HPDE6-E6E7 (cell line): Measurements from ENCODE around the gene CORO7.

Experiments
- DNase-seq: peaks from one replicate; pipeline ENCODE4 v3.0.0; 2011; ENCODE audit warnings: missing footprints; ENCODE audit errors: extremely low spot score

Gene CORO7

DNA sequence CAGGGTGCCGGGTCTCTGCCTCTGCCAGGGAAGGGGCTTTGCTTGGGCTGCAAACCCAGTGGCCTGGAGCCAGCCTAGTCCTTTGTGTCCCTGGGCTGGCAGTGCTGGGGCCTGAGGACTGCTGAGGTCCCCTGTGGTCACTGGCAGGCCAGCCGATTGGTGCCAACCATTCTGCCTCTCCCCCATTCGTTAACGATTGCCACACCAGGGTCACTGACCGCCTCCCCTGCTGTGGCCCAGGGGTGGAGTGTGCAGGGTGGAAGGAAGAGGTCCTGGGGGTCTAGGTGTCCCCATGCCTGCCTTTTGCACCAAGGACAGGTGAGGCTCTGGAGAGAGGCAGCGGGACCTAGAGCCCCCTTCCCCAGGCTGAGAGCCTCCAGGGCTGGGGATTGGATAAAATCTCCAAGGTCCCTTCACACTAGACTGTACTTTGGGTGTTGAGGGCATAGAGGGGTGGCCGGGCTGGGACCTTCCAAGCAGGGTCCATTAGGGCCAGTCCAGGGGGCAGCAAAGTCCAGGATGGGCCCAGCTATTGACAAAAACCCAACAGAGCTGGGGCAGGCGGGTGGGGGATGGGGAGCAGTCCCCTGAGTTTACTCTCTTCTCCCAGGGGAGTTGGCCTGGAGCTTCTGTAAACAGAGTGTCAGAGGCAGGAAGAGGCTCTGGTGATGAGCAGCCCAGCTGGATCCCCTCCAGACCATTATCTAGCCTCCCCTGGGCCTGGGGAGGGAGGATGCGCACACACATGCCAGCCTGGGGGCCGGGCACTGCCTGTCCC lies 43.6 kb downstream of the CORO7 start:
- DNase-seq, result peak; percentile 28

DNA sequence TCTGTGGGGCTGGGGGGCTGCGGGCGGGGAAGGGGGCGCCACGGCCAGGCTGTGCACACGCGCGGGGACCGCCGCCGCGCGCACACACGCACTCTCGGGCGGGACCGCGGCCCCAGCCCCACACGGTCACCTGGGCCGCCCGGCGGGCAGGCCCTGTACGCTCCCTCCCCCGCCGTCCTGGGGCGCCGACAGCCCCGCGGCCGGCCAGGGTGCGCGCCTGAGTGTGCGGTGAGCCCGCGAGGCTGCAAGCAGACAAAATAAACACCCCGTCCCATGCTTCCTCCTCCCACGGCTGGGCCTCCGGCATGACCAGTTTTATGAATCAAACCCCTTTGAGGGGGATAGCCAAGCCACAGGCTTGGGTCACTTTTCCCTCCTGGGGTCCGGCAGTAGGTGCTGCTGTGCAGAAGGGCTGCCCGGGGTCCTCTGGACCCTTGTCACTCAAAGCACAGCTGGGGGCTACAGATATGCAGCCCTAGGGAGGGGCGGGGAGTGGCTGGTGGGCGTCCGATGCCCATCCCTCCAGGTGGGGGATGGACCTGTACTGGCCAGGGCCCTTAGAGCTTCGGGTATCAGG lies 44.3 kb downstream of the CORO7 start:
- no peak for DNase-seq

DNA sequence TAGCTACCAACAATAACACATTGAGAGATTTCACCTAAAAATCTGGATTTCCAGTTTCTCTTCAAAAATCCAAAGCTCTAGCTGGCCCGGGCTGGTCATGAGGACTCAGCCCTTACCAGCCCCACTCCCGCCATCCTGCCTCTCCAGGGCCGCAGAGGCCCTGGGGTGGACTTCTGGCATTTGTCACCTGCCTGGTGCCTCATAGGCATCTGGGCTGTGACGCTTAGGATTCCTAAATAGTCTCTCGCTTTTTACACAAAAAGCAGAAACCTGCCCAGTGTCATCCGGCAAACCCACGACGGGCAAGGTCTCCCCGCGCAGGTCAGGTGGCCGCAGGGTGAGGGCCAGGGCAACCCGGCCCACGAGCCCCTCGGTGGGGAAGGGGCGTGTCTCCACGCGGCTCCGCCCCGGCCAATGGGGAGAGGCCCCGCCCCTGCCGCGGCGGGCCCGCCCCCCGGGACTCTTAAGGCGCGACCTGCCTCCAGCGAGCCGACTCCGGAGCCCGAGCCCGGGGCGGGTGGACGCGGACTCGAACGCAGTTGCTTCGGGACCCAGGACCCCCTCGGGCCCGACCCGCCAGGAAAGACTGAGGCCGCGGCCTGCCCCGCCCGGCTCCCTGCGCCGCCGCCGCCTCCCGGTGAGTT lies 44.9 kb downstream of the CORO7 start, which contains the start of gene VASN:
TSS of gene VASN (plus strand) at position 492 of the 644 bp plus-strand sequence. CDS start 9,030 bp downstream, outside the sequence.
- DNase-seq, result peak; percentile 67

DNA sequence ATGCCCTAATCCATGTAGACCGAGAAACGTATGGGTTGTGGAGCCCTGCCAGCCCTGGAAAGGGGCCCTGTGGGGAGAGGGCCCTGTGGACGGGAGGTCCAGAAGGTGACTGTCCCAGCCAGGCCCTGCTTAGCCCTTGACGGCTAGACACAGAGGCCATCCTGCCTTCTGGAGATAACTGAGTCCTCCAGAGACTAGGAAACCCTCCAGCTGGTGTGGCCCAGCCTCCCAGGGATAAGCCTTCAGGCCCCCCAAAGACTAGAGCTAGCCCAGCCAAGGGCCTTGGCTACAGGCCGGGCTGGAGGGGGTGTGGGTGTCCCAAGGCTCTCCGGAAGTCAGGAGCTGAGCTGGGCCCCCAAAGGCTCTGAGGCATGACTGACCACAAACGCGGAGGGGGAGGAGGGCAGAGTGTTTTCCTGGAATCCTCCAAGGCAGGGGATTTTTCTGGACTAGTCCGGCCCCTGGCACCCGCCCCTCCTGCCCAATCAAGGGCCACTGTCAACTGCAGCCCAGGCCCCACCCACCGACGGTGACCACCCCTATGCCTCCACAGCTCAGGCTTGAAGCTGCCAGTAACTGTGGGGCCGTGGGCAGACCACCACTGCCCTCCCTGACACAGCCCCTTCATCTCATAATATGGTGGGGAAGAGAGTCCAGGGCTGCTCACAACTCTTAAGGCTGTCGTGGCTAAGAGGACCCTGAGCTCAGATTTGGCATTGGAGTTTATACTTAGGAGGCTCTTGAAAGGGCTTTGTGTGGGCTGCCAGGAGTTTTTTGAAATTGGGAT lies 45.6 kb downstream of the CORO7 start:
- no peak for DNase-seq

DNA sequence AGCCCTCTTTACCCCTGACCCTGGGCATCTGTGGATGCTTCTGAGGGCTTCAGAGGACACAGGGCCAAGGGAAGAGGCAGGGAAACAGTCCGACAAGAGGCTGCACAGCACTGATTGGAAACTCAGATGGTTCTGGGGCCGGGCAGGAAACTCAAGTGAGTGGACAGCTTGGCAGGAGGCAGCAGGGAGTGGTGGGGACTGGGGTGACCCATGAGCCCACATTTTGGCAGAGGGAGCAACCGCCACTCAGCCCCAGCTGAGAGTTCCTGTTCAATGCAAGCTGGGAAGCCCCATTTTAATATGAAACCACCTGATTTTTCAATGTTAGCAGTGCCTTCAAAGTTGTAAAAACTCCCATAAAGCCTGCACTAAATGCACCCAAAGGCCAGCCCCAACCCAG lies 46.2 kb downstream of the CORO7 start:
- no peak for DNase-seq

DNA sequence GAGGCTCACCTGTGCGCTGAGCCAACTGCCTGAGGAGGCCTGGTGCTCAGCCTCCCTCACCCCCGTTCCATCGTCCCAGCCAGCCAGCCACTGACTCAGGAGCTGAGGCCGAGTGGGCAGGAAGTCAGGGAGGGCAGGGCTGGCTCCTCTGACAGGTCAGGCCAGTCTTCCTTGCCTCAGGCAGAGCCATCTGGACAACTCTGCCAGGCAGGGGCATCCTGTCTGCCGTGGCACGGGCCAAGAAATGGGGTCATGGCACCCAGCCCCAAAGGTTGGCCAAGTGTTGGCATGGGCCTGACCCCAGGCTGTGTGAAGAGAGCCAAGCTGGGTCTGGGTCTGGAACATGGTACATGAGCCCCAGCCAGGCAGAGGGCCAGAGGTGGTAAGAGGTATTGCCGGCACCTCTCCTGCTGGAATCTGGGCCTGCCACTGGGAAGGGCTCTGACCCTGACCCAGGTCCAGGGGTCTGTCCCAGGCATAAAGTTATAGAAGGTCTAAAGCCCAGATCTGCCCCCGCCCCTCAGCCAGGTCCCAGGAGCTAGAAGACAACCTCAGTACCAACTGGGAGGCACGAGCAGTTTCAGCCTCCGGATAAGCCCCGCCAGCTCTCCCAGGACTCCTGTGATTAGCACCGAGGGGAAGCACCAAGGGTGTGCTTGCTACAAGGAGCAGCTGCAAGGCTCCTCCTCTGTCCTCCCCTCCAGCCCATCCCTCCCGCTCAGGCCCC lies 47.2 kb downstream of the CORO7 start:
- peak; percentile 86 for DNase-seq

DNA sequence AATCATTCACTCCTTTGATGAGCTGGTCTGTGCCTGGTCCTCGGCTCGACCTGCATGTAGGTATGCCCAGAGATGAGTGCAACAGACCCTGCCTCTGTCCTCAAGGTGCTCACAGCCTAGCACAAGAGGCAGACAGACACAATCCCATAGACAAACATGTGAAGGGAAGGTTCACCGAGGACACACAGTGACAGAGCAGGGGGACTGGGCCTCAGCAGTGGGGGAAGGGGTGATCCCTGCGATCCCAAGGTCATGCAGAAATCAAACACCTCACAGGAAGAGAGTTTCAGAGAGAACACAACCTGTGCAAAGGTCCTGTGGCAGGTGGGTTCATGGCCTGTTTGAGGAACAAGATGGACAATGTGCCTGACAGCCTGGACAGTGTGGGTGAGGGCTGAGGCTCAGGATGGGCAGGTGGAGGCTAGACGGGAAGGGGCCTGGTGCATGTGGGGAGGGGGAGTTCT lies 49.0 kb downstream of the CORO7 start:
- no peak for DNase-seq

DNA sequence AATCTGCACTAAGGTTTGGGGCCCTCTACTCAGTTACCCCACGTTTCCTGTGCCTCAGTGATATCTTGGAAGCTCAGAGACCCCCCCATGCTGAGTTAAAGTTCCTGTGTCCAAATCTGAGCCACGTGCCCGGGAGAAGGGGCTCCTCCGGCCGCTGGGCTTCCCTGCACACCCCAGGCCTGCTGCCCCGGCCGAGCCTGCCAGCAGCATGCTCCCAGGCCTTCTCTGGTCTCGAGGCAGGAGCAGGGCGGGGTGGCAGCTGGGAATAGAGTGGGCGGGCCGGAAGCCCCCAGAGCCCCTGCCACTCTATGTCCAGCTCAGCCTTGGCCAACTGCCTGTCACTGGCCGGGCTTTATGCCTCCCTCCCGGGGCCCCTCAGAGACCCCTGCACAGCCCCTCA lies 50.4 kb downstream of the CORO7 start:
- DNase-seq, result no peak

DNA sequence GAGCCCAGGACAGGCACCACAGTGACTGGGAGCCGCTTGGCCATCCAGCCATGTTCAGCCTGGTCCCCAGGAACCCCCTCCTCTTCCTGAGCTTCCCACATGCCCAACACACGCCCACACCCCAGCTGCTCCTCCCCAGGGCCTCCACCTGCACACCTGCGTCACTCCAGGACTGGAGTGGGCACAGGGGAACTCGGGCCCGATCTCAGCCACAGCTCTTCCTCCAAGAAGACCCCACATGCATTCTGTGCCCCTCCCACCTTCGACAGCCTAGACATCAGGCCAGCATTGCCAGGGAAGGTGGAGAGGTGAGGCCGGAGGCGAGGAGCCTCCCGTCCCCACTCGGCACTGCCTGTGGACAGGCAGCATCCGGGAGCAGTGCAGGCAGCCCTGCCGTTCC lies 50.8 kb downstream of the CORO7 start:
- DNase-seq, result no peak

DNA sequence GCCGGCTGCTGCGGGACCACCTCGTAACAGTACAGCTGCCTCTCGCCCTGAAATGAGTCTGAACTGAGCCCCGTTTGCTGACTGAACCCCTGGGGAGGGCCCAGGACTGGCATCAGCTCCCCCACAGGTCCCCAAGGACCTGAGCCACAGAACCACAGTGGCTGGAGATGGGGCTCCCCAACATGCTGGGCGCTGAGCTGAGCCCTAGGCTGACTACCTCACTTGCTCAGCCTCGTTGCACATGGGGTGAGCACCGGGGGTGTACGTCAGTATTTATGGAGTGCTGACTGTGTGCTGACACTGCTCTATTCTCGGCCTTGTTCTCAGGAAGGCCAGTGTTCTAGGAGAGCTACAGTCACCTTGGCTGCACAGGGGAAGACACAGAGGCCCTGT lies 51.4 kb downstream of the CORO7 start:
- no peak for DNase-seq

DNA sequence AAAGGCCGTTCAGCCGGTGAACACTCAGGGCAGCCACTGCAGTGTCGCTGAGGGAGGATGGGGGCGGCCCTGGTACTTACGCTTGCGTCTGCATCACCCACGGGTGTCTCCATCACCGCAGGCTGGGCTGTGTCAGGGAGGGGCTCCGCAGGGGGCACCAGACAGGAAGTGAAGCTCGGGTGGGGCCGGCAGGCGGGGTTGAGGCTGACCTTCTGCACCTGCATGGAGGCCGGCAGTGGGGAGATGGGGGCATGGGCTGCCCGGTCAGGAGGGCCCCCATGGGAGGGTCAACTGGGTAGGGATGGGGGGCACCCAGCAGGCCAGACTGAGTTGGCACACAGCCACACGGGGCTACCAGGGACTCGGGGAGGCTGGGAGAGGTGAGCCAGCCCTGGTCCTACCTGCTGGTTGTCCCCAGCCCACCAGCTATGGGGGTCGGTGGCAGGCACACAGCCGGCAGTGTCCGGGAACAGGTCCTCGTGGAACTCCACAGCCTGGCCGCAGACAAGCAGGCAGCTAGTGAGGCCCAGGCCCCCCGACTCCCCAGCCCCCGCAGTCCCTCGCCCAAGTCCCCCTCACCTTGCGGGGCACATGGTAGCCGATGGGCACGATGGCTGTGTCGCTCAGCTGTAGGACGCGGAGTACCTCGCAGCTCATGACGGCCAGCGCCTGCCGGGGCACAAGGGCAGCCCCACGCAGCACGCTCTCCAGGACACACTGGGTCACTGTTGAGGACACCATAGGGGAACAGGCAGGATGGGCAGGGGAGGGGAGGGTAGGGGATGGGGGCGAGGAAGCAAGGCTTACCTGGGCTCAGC lies 52.0 kb downstream of the CORO7 start:
- DNase-seq, result no peak

DNA sequence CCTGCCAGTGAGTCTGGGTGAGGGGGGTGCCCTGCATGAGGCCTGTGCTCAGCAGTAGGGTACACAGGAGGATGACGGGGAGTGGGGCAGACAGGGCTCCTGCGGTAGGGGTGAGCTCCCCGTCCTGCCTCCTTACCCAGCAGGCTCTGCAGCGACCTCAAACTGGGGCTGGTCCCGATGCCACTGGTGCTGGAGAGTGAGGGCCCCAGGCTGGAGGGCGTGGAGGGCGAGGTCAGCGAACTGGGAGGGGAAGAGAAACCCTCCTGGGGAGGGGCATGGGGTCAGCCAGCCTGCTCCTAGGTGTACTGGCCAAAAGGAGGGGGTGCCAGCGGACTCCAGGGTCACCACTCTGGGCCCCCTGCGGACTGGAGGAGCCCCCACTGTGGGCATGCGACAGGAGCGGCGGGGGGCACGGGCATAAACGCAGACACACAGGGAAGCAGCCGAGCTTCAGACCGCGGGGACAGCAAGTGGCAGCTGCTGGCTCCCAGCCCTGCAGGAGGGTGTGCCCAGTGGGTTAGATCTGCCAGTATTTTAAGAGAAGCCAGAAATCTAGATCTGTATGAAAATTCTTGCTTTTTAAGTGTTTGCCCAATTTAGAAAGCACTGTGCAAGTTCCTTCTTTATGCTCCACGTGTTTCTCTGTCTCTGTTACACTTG lies 53.8 kb downstream of the CORO7 start:
- no peak for DNase-seq

DNA sequence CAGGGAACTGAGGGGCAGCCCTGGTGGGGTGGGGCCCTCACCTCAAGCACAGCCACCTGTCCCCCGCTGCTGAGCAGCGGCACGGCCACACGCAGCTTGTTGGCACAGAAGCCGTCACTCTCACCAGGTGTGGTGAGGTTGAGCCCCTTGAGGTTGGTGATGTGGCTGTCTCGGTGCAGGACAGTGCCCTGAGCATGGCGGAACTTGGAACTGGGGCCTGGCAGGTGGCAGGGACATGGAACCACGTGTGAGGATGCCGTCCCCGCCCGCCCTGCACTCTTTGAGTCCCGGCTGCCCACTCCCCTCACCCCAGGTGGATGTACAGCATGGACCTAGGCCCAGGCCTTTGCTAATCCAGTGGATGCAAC lies 54.5 kb downstream of the CORO7 start:
- DNase-seq, result no peak

DNA sequence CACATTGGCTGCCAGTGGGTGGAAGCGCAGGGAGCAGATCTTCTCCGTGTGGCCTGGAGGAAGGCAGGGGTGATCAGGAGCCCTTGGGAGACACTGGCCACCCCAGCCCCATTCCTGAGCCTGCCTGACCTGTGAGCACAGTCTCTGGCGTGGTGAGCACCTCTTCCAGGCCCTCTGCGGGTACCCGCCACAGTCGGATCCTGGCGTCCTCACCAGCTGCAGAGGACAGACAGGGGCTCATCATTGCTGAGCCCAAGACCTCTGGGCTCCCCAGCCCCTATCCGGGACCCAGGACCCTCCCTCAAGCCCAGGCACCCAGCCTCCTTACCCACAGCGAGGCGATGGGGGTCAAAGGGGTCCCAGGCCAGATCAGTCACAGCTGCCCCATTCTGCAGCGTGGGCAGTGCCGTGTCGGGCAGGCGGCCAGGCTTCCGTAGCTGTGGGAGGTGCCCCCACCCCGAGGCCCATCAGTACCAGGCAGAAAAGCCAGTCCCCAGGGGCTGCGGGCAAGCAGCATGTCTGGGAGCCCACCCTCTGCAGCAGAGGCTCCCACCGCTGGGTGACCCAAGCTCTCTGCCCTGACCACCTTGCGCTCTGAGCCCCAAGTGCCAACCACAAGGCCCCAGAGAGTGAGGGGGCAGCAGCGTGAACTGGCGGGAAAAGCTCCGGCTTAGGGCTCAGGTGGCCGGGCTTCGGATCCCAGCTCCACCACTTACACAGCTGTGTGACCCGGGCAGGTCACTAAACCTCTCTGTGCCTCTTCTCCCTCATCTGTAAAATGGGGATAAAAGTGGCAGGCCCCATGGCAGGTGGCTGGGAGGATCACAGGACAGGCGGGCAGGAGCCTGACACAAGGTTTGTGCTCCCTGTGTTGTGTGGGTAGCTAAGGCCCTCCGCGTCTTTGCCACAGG lies 55.1 kb downstream of the CORO7 start:
- DNase-seq, result no peak

DNA sequence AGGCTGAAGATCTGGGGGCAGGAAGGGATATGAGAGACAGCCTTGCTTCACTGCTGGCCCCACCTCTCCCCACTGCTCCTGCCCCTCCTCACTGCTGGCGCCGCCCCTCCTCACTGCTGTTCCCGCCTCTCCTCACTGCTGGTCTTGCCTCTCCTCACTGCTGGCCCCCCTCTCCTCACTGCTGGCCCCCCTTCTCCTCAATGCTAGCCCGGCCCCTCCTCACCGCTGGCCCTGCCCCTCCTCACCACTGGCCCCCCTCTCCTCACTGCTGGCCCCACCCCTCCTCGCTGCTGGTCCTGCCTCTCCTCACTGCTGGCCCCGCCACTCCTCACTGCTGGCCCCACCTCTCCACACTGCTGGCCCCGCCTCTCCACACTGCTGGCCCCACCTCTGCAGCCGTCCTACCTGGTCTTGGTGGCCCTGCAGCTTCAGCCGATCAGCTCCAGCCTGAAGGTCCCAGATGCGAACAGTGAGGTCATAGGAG lies 55.8 kb downstream of the CORO7 start:
- DNase-seq, result no peak

DNA sequence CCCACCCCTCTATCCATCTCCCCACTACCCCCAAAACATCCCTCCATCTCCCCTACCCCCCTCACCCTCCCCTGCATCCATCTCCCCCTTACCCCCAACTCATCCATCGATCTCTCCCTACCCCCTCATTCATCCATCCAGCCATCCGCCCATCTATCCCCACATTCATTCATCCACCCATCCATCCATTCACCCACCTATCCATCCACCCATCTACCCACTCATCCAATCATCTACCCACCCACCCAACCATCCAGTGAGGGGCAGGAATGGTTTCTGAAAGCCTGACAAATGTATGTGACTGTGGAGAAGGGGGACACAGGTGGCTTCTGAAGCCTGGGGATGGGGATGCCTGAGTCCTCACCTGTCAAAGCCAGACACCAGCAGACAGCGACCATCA lies 56.5 kb downstream of the CORO7 start:
- DNase-seq, result no peak

DNA sequence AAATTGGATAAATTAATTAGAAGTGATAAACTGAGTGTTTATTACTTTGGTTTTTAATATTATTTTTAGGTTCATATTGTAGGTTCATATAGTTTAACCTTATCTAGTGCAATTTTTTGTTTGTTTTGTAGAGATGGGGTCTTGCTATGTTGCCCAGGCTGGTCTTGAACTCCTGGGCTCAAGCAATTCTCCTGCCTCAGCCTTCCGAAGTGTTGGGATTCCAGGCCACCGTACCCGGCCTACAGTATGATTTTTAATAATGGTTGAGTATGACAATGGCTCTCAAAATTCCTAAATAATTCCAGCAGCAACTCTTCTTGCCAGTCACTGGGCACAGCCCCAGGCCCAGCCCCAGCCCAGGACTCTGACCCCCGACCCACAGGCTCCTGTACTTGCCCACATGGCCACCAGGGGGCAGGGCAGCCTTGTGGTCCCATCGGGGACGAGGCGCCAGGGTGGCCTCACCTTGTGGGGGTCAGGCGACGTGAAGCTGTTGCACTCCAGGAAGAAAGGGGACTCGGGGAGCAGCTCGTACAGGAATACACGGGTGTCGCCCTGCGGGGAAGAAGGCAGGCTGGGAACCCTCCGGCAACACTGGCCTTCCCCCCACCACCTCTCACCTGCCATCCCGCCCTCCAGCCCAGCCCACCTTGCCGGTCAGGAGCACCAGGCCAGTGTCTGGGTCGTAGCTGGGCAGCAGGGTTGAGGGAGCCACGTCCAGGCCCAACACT lies 57.4 kb downstream of the CORO7 start:
- DNase-seq, result no peak

DNA sequence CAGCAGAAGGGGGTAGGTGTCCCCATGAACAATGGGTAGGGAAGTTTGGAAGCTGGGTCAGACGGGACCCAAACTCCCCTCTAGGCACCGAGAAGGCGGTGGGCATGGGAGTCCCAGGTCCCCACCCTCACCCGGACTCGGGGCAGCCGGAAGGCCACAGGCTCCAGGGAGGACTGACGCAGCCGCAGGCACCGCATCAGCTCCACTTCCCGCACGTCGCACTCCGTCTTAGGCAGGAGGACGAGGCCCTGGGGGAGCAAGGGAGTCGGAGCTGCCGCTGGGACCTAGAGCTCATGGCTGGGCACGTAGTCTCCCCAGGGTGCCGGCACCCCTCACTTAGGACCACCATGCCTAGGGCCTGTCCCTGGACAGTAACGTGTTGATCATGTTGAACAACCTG lies 58.2 kb downstream of the CORO7 start:
- DNase-seq, result no peak
